ENCODE data around the gene EIF3L. TPM values are rescaled to one million over a fixed set of nuclear protein-coding genes. Genes with fewer than 3 reads are reported as not detected.

The EIF3L gene
- total and polyA plus RNA-seq, 2 donors (not counting 3 experiments of a cell fraction or from before 2014, with no cell fraction given) = 479 to 601 TPM

GRCh38 chr22:37815593-37815992 is 33.6 kb upstream of the EIF3L start:
- Histone ChIP-seq H3K36me3 (ENCODE audit: control insufficient read depth in 2 of 2, extremely low read depth in 1 of 2, insufficient read depth in 2 of 2, low read length in 2 of 2) (peaks cover 0 to 4% of the 10 kb centered on the region in 2 experiments), H3K79me2 (ENCODE audit: control insufficient read depth, insufficient read depth, low read length) (no peaks in the 10 kb centered on the region), H3K4me1 (ENCODE audit: control insufficient read depth, extremely low read depth, insufficient read depth, low read length) (peaks cover 9% of the 10 kb centered on the region), H3K9ac (replicated peaks; ENCODE audit: extremely low read depth, insufficient read depth, low read length) (no peak overlapping the region), H2AFZ (ENCODE audit: low read depth, low read length) (no peak overlapping the region), H3K9me1 (replicated peaks; ENCODE audit: control insufficient read depth, extremely low read depth, insufficient read depth, low read length) (no peaks in the 10 kb centered on the region), H3K27ac (ENCODE audit: insufficient read depth, low read depth, low read length) (no peak overlapping the region), H3K4me3 (replicated peaks in 1 of 3; ENCODE audit: insufficient read depth in 1 of 3, low read depth in 1 of 3, low read length in 3 of 3) (no peak overlapping the region), H4K20me1 (replicated peaks; ENCODE audit: control insufficient read depth, extremely low read depth, insufficient read depth, low read length) (no peaks in the 10 kb centered on the region), H3K9me3 (replicated peaks; ENCODE audit: control insufficient read depth, insufficient read depth, low read length) (no peaks in the 10 kb centered on the region), H3K4me2 (ENCODE audit: insufficient read depth, low read length) (no peak overlapping the region), H3K27me3 (ENCODE audit: control insufficient read depth in 2 of 2, insufficient read depth in 2 of 2, low read length in 2 of 2) (peaks cover 0 to 3% of the 10 kb centered on the region in 2 experiments)
- TF ChIP-seq POLR2AphosphoS5 (IDR thresholded peaks at IDR 0.05; ENCODE audit: insufficient read depth, low read depth, low read length) = no peak
- no peak for TF ChIP-seq MYC (IDR thresholded peaks at IDR 0.05; ENCODE audit: low read depth, low read length)
- no peak for TF ChIP-seq JUN (IDR thresholded peaks at IDR 0.05; ENCODE audit: borderline replicate concordance, insufficient read depth, insufficient read length, low read depth)
- TF ChIP-seq CTCF (IDR thresholded peaks at IDR 0.05; ENCODE audit: extremely low read depth in 1 of 2, insufficient read depth in 1 of 2, low read depth in 1 of 2, low read length in 2 of 2) = no peak
- TF ChIP-seq EZH2 (IDR thresholded peaks at IDR 0.05; ENCODE audit: borderline replicate concordance, low read depth, low read length, severe bottlenecking) = no peak
- TF ChIP-seq MAX (IDR thresholded peaks at IDR 0.05; ENCODE audit: insufficient read depth, insufficient read length) = no peak
- TF ChIP-seq POLR2A (IDR thresholded peaks at IDR 0.05; ENCODE audit: low read depth, low read length) = no peak
- no peak for TF ChIP-seq FOS (IDR thresholded peaks at IDR 0.05; ENCODE audit: borderline replicate concordance, insufficient read depth, low read length)
- TF ChIP-seq GATA2 (IDR thresholded peaks at IDR 0.05; ENCODE audit: insufficient read depth, insufficient read length, low read depth, low read length) = no peak
- DNase-seq (ENCODE audit: low read depth, low spot score) = no peak
- no TSS peak for BruUV-seq (replicated peaks)
- intact Hi-C loops (cut with micrococcal nuclease) = loop anchor here (5.0 kb wide), 1 partner anchor 137 kb away; the partner anchor contains the start of genes C22orf23 and POLR2F
- no peak for FAIRE-seq
- ChIA-PET CTCF (interaction anchor here (1.0 to 5.9 kb wide), 3 partner anchors 48 to 178 kb away, joined by 3 to 223 read pairs (median 17); no protein-coding TSS in a partner anchor), POLR2A (no interaction called here)
- dilution Hi-C loops (cut with MboI; ENCODE audit: extremely low pct_ligation_motif_present, low sequenced_read_pairs) = no loop called here

All from endothelial cell of umbilical vein (primary cell).